Hypothalamus (tissue), 51 donors: ENCODE data around the gene ELFN1.
"Not testable (repeated sequence)": the region's sequence is repeated elsewhere in the genome, so short reads cannot be mapped to it uniquely, and the experiment has no call there.

ENCODE experiments used
- DNase-seq, 51 donors: peaks; one replicate each; lab custom pipeline; 2025; lab: John Stamatoyannopoulos, UW

The ELFN1 gene

GRCh38 chr7:1706381-1706720 is 36.3 kb downstream of the ELFN1 start:
- DNase-seq, result no peak

- DNase-seq, result no peak
Measured at GRCh38 chr7:1706721-1707613, 36.9 kb downstream of the ELFN1 start.

DNA sequence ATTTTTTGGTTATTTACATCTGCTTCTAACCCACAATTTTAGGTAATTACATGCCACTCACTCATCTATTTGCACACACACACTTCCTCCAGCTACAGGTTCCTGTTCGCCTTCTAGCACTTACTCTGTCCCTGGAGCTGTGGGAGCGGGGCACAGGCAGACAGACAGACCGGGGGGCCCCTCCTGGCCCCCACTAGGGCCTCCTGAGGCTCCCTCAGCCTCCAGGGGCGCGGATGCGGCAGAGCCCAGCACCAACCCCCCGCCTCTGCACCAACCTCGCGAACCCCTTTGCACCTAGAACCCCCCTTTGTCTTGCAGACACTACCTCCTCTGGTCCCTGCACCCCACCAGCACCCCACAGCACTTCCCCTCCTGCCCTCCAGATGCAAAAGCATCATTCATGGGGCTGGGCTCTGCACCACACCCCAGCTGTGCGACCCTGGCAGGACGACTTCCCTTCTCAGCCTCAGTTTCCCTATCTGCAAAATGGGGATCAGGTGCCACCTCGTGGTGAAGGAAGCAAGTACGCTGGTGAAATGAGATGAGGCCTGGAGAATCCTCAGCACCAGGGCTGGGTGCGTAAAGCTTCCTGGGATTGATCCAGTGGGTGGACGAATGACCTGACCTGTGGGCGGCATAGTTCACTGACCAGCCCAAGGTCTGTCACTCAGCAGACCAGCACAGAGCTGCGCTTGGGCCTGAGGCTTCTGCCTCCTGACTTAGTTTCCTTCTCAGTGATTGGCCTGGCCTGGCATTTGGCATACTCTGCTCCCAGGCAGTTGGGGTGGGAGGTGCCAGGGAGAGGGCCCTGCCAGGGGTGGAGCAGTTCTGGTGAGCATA is 37.9 kb downstream of the ELFN1 start:
- no peak for DNase-seq

DNA sequence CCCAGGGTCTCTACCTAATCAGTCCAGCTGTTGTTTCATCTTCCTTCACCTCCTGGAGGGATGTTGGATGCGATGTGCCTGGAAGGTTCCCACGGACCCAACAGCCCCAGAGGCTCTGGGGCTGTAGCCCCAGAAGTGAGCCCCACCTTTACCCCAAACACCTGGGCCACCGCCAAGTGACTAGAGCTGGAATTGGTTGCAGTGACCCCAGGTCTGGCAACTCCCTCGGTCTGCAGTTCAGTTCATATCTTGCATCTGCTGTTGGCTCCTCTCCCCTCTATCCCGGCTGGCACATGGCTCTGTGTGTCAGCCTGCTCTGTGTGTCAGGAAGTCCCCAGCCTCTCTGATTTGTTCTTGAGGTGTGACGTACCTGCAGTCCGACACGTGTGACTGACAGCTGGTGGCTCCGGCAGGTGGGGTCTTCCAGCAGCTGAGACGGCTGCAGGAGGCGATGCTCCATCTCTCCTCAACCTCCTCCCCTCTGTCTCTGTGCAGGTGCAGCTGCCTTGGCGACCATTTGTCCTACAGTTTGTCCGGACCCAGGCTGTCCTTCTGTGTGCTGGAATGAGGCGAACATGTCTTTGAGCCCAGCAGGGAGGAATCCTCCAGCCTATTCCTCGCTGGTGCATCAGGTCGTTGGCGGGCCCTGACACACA is 38.6 kb downstream of the ELFN1 start:
- no peak for DNase-seq

DNA sequence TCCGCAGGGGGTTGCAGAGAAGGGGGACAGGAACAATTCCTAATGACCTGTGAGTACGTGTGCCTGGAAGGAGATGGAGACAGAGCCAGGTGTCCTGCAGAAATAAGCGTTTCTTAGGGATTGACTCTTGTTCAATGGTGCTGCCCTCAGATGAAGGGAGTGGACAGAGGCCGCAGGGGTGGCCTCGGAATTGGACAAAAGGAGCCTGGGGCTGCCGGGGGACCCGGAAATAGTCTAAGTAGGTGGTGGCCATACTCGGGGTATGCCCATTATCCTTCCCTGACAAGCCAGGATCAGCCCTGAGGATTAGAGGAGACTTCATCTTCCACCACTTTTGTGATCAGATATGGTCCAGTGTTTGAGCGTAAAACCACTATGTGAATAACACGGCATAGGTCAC is 39.2 kb downstream of the ELFN1 start:
- DNase-seq, result no peak

GRCh38 chr7:1709900-1710299 is 39.8 kb downstream of the ELFN1 start:
- DNase-seq, result no peak

DNA sequence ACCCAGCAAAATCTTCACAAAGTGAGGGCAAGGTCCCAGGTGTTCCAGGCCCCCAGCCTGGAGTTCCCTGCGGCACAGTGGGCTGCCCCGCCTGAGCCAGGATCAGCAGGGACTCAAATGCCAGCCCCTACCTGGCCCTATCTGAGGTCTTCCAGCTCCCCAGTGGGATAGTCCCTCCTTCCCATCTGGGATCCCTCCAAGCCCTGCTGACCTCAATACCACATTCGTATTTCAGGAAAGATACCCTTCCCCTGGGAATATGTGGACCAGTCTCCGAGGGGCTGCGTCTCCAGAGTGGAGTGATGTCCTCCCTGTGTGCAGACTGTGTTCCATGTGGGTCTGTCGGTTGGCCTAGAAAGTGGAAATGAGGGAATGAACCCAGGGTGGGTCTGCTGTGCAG is 40.9 kb downstream of the ELFN1 start:
- no peak for DNase-seq

DNA sequence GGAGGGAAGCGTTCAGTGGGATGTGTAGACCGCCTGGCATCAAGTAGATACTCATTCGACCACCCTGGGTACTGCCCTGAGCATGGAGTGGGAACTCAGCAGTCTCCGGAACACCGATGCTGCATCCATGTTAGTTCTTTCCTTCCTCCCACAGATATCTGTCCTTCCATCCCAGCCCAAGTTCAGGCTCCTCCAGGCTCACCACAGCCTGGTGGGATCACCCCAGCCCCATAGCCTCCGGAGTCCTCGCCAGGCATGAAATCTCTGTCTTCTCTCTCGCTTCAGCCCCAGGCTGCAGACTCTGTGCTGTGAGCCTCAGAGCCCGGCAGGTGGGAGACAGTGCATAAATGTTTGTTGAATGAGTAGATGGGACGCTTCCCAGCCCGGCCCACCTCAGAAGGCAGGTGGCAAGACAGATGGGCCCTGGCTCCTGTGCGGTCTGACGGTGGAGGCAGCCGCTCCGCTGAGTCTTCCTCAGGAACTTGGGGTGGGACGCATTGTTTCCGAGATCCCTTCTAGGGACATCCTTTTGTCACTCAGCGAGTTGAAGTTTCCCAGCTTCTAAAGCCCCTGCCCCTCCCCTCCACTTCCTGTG is 42.9 kb downstream of the ELFN1 start:
- DNase-seq, result no peak

- no peak for DNase-seq
Measured at GRCh38 chr7:1713502-1714484, 43.7 kb downstream of the ELFN1 start.

DNA sequence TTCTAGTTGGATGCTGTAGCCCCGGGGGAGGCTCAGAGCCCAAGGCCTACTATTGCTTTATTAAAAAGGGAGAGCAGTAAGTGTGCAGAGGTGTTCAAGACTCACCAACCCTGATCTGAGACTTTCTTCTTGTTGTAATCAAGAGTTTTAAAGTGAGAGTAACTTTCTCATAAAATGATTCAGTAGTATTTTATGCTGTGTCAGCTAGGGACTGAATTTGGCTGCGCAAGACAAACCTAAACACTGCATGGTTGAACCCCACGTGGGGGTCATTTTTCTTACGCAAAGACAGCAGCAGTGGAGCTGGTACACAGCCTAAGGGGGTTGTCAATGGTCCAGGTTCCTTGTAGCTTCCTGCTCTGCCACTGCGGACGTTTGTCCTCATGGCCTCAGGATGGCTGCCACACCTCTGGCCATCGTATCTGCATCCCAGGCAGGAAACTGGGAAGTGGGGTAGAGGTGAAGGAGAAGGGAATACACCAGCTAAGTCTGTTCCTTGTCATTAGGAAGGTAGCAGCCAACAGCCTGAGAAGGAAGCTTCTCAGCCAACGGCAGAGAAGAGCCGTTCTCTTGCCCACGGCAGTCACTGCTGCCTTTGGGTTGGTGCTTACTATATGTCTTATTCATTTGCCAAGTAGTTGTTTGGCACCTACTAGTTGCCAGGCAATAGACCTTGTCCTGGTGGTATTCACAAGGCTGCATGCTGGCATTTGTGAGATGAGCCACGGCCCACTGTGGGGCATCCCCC is 44.7 kb downstream of the ELFN1 start:
- DNase-seq, result no peak

DNA sequence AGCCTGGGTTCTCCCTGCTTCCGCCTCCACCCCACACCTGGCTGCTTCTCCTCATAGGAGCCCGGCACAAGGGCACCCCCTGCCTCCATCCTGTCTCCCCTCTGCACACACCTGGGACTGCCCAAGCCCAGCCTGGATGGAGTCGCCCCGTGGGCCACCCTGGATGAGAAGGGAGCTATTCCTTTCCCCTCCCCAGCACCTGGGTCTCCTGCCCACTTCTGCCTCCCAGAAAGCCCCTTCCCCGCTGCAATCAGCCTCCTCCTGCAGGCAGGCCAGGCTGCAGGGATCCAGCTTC is 45.2 kb downstream of the ELFN1 start:
- no peak for DNase-seq

- no peak for DNase-seq
Measured at GRCh38 chr7:1715671-1716074, 45.6 kb downstream of the ELFN1 start.

- peak in 12 of 51 donors; percentile 5 to 37 (median 18) for DNase-seq
Measured at GRCh38 chr7:1716263-1717094, 46.4 kb downstream of the ELFN1 start.

DNA sequence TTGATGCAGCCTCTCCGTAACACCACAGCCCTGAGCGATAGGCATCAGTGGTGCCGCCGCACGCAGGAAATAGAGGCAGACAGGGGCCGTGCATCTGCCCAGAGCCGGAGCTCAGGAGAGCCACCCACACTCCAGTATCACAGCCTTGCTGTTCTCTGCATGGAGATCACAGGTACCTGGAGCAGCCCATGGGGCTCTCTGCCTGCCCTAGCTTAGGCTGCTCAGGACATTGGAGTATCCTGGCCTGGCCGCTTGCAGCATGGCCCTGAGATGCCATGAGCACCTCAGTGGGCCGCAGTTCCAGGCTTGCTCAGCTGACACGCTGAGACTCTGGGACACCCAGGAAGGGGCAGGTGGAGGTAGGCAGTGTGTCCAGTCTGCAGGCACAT is 47.0 kb downstream of the ELFN1 start:
- DNase-seq, result no peak

- DNase-seq, result no peak
Measured at GRCh38 chr7:1717903-1718676, 48.0 kb downstream of the ELFN1 start.

- DNase-seq, result not testable (repeated sequence)
Measured at GRCh38 chr7:1718850-1719249, 48.8 kb downstream of the ELFN1 start.

DNA sequence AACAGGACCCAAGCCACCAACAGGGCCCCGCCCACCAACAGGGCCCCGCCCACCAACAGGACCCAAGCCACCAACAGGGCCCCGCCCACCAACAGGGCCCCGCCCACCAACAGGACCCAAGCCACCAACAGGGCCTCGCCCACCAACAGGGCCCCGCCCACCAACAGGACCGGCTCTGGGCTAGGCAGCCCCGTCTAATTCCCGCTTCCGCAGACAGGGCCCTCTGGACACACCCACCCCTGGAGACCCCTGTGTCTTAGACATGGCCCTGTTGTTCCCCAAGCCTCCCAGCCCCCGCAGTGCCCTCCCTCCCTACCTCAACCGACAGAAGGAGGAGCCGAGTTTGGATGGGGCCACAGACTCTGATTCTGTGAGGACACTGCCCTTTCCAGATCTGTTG is 49.2 kb downstream of the ELFN1 start:
- DNase-seq, result not testable (repeated sequence)

DNA sequence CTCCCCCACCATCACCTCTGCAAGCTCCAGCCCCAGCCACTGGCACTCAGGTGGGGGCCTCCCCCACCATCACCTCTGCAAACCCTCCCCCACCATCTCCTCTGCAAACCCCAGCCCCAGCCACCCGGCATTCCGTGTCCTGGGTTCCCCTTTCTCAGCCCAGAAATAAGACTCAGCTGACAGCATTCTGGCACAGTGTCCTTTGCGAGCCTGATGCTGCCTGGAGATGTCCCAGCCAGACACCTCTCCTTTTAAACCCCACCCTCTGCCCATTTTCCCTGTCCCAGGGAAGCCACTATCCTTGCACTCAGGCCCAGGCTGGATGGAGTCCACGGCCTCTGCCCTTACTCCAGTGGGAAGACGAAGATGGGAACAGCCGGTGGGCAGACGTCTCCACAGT is 49.8 kb downstream of the ELFN1 start:
- no peak for DNase-seq
